ENCODE data around the gene TM9SF4.
"Not testable (repeated sequence)": the region's sequence is repeated elsewhere in the genome, so short reads cannot be mapped to it uniquely, and the experiment has no call there.

The TM9SF4 gene

DNA sequence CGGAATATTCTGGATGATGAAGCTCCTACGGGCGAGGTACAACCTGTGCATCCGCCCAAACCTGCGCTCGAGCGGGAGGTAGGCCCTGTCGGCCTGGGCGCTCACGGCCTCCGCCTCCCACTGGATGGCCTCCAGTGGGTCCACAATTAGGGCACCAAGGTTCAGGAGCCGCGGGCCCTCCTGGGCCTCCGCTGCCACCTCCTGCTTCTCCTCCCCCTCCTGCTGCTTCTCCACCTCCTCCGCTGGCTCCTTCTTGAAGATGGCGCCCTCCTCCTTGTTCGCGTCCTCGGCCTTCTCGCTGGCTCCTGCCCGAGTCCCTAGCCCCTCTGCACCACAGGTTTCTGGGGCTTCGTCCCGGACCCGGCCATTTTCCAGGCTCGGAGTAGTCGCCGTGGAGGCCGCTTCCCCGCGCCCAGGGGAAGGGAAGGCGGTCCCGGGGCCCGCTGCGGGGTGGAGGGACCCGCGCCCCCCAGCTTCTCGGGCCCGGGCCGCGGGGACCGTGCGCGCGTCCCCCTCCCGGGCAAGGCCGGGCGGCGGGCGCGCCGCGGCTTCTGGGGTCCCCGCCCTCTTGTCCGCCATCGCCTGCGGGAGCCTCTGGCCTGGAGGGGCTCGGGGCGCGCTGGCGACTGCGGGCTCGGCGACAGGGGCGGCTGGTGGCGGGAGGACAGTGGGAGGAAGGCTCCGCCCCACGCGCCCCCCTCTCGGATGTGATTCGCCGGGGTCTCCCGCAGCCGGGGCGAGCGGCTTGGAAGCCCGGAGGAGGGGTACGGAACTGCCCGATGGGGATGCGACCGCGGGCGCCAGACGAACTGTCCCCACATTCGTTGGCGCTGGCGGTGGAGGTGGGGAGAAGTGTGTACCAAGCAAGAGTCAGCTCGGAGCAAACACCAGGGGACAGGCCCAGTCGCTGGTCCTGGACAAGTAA lies 80.4 kb downstream of the TM9SF4 start:
- DNase-seq (ENCODE audit: low spot score) = no peak

DNA sequence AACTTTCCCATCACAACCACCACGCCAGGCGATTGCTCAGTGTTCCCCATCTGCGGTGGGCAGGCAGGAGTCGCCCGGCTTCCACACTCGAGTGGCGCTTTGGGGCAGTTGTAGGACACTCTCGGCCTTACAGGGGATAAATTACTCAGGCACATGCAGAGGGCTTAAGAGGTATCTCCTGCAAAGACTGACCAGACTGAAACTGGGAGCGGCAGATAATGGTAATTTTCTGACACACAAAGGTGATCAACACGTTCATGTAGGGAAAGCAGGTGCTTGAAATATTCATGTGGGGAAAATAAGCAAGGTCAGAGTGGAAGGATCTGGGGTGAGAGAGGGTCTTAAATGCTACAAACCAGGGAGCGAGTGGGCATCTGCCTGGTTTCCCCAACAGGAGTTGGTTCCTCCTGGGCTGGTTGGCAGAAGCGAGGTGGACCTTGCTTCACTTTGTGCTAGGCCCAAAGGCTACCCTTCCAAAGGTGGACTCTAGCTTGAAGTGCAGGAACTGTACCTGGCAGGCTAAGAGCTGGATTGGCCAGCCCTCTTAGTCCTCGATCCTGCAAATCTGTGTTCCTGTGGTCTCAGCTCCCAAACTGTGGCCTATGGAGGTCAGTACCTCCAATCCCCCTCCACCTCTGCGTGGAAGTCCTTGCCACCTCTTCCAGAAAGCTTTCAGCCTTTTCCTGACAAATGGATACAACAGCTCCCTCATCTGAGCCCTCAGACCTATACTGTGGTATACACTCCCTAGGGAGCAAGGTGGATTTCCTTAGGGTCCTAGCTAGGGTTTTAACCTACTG lies 81.3 kb downstream of the TM9SF4 start:
- DNase-seq (ENCODE audit: low spot score) = no peak

DNA sequence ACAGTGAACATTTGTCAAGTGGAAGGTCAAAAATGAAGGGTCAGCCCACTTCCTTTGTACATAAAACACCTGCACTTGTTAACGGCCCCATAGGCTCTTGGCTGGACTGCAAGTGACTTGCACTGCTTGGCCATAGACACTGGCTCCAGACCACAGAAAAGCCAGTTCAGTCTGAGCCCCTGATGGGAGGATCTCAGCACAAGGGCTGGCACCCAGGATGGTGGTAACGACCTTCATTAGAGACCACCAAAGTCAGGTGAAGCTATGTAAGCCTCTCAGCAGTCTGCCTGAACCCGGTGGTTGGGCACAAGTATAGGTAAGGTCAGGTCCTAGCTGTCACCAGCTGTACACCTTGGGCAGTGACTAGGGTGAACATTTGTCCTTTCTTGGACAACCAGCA lies 81.9 kb downstream of the TM9SF4 start:
- no peak for DNase-seq (ENCODE audit: low spot score)

DNA sequence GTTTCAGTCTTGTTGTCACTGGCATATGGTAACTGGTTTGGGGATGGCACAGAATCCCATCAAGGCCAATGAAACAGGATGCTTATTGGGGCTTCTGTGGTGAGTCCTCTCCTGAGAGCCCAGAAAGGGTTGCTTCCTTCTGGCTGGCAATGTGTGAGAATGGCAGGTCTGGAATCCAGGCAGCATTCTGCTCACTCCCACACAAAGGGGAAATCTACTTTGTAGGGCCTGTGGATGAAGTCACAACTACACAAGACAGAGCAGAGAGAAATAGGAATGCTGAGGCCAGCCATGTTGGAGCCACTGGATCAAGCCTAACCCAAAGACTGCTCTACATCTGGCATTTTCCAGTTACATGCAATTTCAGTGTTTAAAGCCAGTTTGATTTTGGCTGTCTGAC lies 82.4 kb downstream of the TM9SF4 start:
- DNase-seq (ENCODE audit: low spot score) = no peak

GRCh38 chr20:32192698-32193097 lies 83.2 kb downstream of the TM9SF4 start:
- DNase-seq (ENCODE audit: low spot score) = no peak

GRCh38 chr20:32193336-32193735 lies 83.8 kb downstream of the TM9SF4 start:
- not testable (repeated sequence) for DNase-seq (ENCODE audit: low spot score)

- no peak for DNase-seq (ENCODE audit: low spot score)
Measured at GRCh38 chr20:32193996-32194395, 84.5 kb downstream of the TM9SF4 start.

DNA sequence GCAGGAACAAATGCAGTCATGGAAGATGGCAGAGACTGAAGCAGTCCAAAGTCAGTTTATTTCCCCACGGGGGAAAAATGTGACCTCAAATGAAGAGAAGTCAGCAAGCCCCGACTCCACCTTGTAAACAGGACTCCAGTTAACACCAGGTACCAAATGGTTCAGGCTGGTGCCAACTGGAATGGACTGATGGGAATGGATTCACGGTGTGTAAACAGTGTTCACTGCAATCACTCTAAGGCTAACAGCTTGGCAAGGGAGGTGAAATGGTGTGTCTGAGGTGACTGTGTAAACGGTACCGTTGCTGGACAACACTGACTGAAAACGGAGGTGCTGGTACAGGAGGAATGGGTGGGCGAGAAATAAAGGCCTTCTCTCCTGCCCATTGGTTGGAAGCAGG lies 86.1 kb downstream of the TM9SF4 start:
- DNase-seq (ENCODE audit: low spot score) = no peak

DNA sequence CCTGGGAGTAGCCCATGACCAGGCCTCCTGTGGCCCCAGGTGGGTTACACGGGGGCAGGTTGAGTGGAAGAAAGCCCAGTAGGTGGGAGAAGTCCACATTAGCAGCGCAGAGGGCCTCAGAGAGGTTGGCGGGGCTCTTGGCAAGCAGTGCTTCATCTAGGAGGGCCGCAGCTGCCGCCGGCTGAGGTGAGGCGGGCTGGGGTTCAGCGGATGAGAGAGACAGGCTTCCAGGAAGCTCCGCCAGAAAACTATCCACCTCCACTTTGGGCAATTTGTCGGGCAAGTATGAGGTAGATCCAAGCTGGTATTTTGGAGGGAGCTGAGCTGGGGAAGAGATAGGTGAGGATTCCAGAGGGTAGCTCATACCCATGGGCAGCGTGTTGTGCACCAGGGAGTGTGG lies 87.1 kb downstream of the TM9SF4 start:
- not testable (repeated sequence) for DNase-seq (ENCODE audit: low spot score)

GRCh38 chr20:32197136-32197535 lies 87.6 kb downstream of the TM9SF4 start:
- not testable (repeated sequence) for DNase-seq (ENCODE audit: low spot score)

GRCh38 chr20:32199006-32199405 lies 89.5 kb downstream of the TM9SF4 start:
- no peak for DNase-seq (ENCODE audit: low spot score)

- no peak for DNase-seq (ENCODE audit: low spot score)
Measured at GRCh38 chr20:32201296-32201976, 91.9 kb downstream of the TM9SF4 start.

GRCh38 chr20:32201977-32202363 lies 92.5 kb downstream of the TM9SF4 start:
- DNase-seq (ENCODE audit: low spot score) = no peak

GRCh38 chr20:32203356-32204204 lies 94.1 kb downstream of the TM9SF4 start:
- no peak for DNase-seq (ENCODE audit: low spot score)

- no peak for DNase-seq (ENCODE audit: low spot score)
Measured at GRCh38 chr20:32204205-32205109, 94.9 kb downstream of the TM9SF4 start.

DNA sequence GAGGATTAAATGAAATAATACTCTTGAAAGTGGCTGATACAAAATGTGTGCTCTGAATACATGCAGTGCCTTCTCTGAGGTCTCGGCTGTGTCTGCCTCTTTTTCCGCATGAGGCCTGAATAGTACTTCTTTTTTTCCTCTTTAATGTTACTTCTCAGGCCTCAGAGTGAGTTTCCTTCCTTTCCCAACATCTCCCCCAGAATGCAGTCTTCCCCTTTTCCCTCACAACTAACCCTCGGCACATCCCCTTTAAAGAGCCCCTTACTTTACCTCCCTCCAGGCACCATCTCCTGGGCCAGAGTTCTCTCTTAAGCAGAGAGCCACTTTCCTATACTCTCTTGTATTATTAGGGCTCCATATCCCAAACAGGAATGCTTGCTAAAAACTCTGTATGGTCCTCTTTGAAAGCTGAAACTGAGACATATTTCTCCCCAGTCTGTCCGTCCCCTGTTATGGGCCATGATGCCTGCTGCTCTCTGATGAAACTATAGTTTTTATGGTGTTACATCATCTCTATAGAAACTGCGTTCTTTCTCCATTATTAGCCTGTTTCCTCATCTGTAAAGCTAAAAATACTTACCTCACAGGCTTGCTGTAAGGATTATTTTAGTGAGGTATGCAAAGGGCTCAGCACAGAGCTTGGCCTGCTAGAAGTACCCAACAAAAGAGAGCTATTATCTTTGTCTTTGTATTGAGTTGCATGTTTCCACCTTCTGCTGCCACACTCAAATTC lies 95.8 kb downstream of the TM9SF4 start:
- DNase-seq (ENCODE audit: low spot score) = peak; percentile 34

DNA sequence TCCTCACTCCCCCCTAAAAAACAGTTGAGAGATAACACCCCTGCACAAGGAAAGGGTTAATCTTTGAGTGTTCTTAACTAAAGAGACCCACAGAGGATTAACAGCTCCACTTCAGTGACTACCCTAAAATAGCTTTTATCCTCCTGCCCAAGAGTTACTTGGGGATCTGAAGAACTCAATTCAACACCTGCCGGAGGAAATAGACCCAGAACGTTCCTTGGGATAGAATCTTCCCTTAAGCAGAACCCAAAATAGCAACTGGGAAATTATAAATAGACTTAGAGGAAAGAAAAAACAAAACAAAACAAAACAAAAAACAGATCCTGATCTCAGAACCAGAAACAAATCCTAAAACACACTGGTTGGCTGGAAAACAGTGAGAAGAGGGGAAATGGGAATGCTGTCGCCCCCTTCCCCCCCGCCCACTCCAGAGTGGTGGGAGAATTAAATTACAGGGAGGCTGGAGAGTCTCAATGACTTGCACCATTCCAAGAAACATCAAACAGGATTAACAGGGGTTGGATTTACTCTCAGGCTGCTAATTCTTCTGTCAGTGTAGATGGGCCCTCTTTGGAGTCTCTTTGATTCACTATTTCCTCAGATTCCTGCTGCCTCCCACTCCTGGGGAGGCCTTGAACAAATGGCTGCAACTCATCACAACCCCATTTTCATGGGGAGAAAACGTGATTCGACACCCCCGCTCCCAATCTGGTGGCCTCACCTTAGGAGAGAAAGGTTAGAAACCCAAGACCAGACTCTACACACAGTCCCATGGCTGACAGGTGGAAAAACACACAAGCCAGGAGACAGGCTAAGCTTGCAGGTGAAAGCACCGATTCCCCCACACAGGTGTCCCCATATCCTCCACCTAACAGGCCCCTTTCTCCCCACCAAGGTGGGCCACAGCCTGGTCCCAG lies 96.6 kb downstream of the TM9SF4 start:
- DNase-seq (ENCODE audit: low spot score) = no peak

DNA sequence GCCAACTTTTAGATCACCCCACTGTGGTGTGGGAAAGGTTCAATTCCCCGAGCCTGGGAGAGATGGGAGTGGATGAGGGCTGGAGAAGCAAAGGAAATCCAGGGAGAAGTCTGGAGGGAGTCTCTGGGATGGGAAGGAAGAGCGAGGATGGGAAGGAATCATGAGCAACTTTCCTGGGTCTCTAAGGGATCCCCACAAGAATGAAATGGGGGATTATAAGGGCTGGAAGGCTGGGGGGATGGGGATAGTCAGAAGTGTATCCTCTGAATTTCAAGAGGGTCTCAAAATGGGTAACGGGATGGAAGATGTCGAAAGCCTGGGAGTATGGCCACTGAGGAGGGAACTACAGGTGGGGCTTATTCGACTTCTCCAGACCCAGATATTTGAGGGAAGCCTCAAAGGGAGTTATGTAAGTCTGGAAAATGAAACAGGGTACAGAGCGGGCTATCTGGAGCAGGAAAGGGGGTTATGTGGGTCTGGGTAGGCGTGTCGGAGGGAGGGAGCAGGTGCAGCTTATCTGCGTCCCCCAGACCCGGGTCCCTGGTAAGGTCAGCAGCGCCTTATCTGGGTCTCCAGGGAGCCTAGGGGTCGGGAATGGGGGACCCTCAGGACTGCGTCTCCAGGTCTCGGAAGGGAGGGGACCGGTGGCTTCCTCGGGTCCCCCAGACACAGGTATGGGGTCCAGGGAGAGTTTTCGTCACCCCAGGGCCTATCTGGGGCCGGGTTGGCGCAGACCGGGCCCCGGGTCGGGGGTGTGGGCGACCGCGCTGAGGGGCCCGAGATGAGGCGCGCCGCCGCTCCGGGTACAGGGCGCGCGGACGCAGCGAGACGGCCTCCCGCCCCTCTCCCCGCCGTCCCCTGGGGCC lies 97.5 kb downstream of the TM9SF4 start:
- DNase-seq (ENCODE audit: low spot score) = no peak
